HG03354 (cell line): ENCODE measurements around the gene GLI1.
"Not testable (repeated sequence)": the region's sequence is repeated elsewhere in the genome, so short reads cannot be mapped to it uniquely, and the experiment has no call there.

Experiments used
- ATAC-seq: cut with Tn5 transposase; IDR thresholded peaks from one replicate; pipeline ENCODE4 v1.9.1; 2021; ENCODE audit warnings: mild to moderate bottlenecking; ENCODE audit not compliant: unreplicated experiment, poor library complexity, severe bottlenecking

GLI1 gene

GRCh38 chr12:57459750-57460467 lies at the start of gene GLI1:
Gene GLI1, plus strand, starts transcription at chr12:57459785. Its CDS starts 3,907 bp downstream, at chr12:57463692.
- no peak for ATAC-seq

GRCh38 chr12:57410534-57410933 lies 49.1 kb upstream of the GLI1 start:
- no peak for ATAC-seq

GRCh38 chr12:57414160-57414559 lies 45.4 kb upstream of the GLI1 start:
- ATAC-seq: not testable (repeated sequence)

GRCh38 chr12:57415088-57415487 lies 44.5 kb upstream of the GLI1 start:
- no peak for ATAC-seq

GRCh38 chr12:57416039-57416996 lies 43.3 kb upstream of the GLI1 start:
- ATAC-seq: no peak

GRCh38 chr12:57418255-57418654 lies 41.3 kb upstream of the GLI1 start:
- ATAC-seq: no peak

GRCh38 chr12:57419495-57419894 lies 40.1 kb upstream of the GLI1 start:
- ATAC-seq: no peak

GRCh38 chr12:57420482-57420881 lies 39.1 kb upstream of the GLI1 start:
- no peak for ATAC-seq

- ATAC-seq: not testable (repeated sequence)
These were observed 32.6 kb upstream of the GLI1 start for GRCh38 chr12:57426948-57427347.

- no peak for ATAC-seq
These were observed 30.6 kb upstream of the GLI1 start for GRCh38 chr12:57428965-57429364.

GRCh38 chr12:57429473-57430111 lies 30.0 kb upstream of the GLI1 start:
- no peak for ATAC-seq

- peak; percentile 69 for ATAC-seq
These were observed 29.3 kb upstream of the GLI1 start for GRCh38 chr12:57430112-57430930.

- peak; percentile 96 for ATAC-seq
These were observed 28.5 kb upstream of the GLI1 start, which contains the start of gene R3HDM2 for GRCh38 chr12:57430931-57431566. Gene R3HDM2, minus strand, starts transcription at chr12:57431043. Its CDS starts 120,615 bp downstream, at chr12:57310428.

GRCh38 chr12:57431654-57432188 lies 27.9 kb upstream of the GLI1 start:
- no peak for ATAC-seq

GRCh38 chr12:57433370-57433769 lies 26.2 kb upstream of the GLI1 start:
- ATAC-seq: no peak

- ATAC-seq: no peak
These were observed 24.9 kb upstream of the GLI1 start, which contains the start of gene INHBC for GRCh38 chr12:57434517-57435223. Gene INHBC, plus strand, starts transcription at chr12:57434784. Its CDS starts 103 bp downstream, at chr12:57434887.

GRCh38 chr12:57435293-57435692 lies 24.3 kb upstream of the GLI1 start:
- ATAC-seq: no peak

GRCh38 chr12:57438400-57438799 lies 21.2 kb upstream of the GLI1 start:
- no peak for ATAC-seq
